H9 (cell line): ENCODE measurements around the gene TFIP11. TPM values are rescaled to one million over a fixed set of nuclear protein-coding genes. Genes with fewer than 3 reads are reported as not detected.
A peak's percentile ranks its signal among the peaks of the same experiment; 100 is the strongest.

ENCODE experiments used
- DNase-seq: peaks from one replicate; pipeline ENCODE4 v3.0.0-alpha.2; 2017
- H2AFZ ChIP-seq: one replicate; pipeline ENCODE4 v1.6.1; 2013; ENCODE audit warnings: mild to moderate bottlenecking, low read length, control low read depth, moderate library complexity
- H2AK5ac ChIP-seq: 2 replicates; pipeline ENCODE4 v1.6.1; 2013; ENCODE audit warnings: low read length, control low read depth, mixed read lengths; ENCODE audit not compliant: insufficient read length
- H2BK120ac ChIP-seq: one replicate; pipeline ENCODE4 v1.6.1; 2013; ENCODE audit warnings: low read depth, mild to moderate bottlenecking, low read length, control low read depth, inconsistent platforms; ENCODE audit not compliant: poor library complexity, severe bottlenecking
- H2BK12ac ChIP-seq: 2 replicates; pipeline ENCODE4 v1.6.1; 2013; ENCODE audit warnings: low read length, control low read depth, mixed read lengths, low read depth; ENCODE audit not compliant: insufficient read length
- H2BK15ac ChIP-seq: 2 replicates; pipeline ENCODE4 v1.6.1; 2013; ENCODE audit warnings: low read depth, low read length, control low read depth
- H2BK20ac ChIP-seq: one replicate; pipeline ENCODE4 v1.6.1; 2013; ENCODE audit warnings: low read depth, mild to moderate bottlenecking, low read length, control low read depth, inconsistent platforms; ENCODE audit not compliant: poor library complexity, severe bottlenecking
- H2BK5ac ChIP-seq: 2 replicates; pipeline ENCODE4 v1.6.1; 2013; ENCODE audit warnings: low read length, control low read depth, mixed read lengths; ENCODE audit not compliant: insufficient read length
- H3K14ac ChIP-seq: 2 replicates; pipeline ENCODE4 v1.6.1; 2013; ENCODE audit warnings: low read length, control low read depth; ENCODE audit not compliant: insufficient read depth
- H3K18ac ChIP-seq: 2 replicates; pipeline ENCODE4 v1.6.1; 2013; ENCODE audit warnings: low read depth, mild to moderate bottlenecking, mixed read lengths, low read length, control low read depth; ENCODE audit not compliant: insufficient read length
- H3K23ac ChIP-seq: 2 replicates; pipeline ENCODE4 v1.6.1; 2013; ENCODE audit warnings: low read length, control low read depth, mixed read lengths, low read depth; ENCODE audit not compliant: insufficient read length
- H3K23me2 ChIP-seq: 2 replicates; pipeline ENCODE4 v1.6.1; 2013; ENCODE audit warnings: low read depth, mild to moderate bottlenecking, mixed read lengths, low read length, control low read depth; ENCODE audit not compliant: insufficient read length, poor library complexity, severe bottlenecking
- H3K27ac ChIP-seq: 2 replicates; pipeline ENCODE4 v1.5.1; 2013; ENCODE audit warnings: low read length, control low read depth, mixed read lengths, low read depth; ENCODE audit not compliant: insufficient read length
- H3K27me3 ChIP-seq: 2 replicates; pipeline ENCODE4 v1.6.1; 2013; ENCODE audit warnings: low read length, control low read depth, inconsistent platforms; ENCODE audit not compliant: insufficient read depth
- H3K4ac ChIP-seq: 2 replicates; pipeline ENCODE4 v1.6.1; 2013; ENCODE audit warnings: low read depth, mild to moderate bottlenecking, control low read depth, inconsistent platforms, low read length, moderate library complexity
- H3K4me1 ChIP-seq: 2 replicates; pipeline ENCODE4 v1.6.1; 2013; ENCODE audit warnings: low read length, control low read depth, inconsistent platforms; ENCODE audit not compliant: insufficient read depth
- H3K4me2 ChIP-seq: 2 replicates; pipeline ENCODE4 v1.6.1; 2013; ENCODE audit warnings: low read length, control low read depth, mixed read lengths; ENCODE audit not compliant: insufficient read length, insufficient read depth
- H3K56ac ChIP-seq: 2 replicates; pipeline ENCODE4 v1.6.1; 2013; ENCODE audit warnings: low read depth, mild to moderate bottlenecking, mixed read lengths, low read length, control low read depth; ENCODE audit not compliant: insufficient read length
- H3K79me1 ChIP-seq: 2 replicates; pipeline ENCODE4 v1.6.1; 2013; ENCODE audit warnings: low read depth, mild to moderate bottlenecking, moderate library complexity, low read length, control low read depth, inconsistent platforms; ENCODE audit not compliant: insufficient read depth, poor library complexity, severe bottlenecking
- H3K79me2 ChIP-seq: 2 replicates; pipeline ENCODE4 v1.6.1; 2013; ENCODE audit warnings: low read length, control low read depth, inconsistent platforms; ENCODE audit not compliant: insufficient read depth
- H3K9ac ChIP-seq: 2 replicates; pipeline ENCODE4 v1.6.1; 2013; ENCODE audit warnings: low read length, control low read depth, mixed read lengths; ENCODE audit not compliant: insufficient read length; ENCODE audit errors: extremely low read depth
- H3K9me3 ChIP-seq: one replicate; pipeline ENCODE4 v1.6.1; 2013; ENCODE audit warnings: low read depth, low read length, inconsistent platforms; ENCODE audit not compliant: control insufficient read depth
- H3T11ph ChIP-seq: one replicate; pipeline ENCODE4 v1.6.1; 2013; ENCODE audit warnings: mild to moderate bottlenecking, low read length, control low read depth, inconsistent platforms
- H4K20me1 ChIP-seq: one replicate; pipeline ENCODE4 v1.6.1; 2013; ENCODE audit not compliant: control insufficient read depth, insufficient read length, insufficient read depth
- H4K5ac ChIP-seq: 2 replicates; pipeline ENCODE4 v1.6.1; 2013; ENCODE audit warnings: low read depth, mild to moderate bottlenecking, mixed read lengths, low read length, control low read depth; ENCODE audit not compliant: insufficient read length
- H4K8ac ChIP-seq: replicated peaks from 2 replicates; pipeline ENCODE4 v1.6.1; 2013; ENCODE audit warnings: low read length, control low read depth, mixed read lengths, low read depth; ENCODE audit not compliant: insufficient read length
- H4K91ac ChIP-seq: 2 replicates; pipeline ENCODE4 v1.6.1; 2013; ENCODE audit warnings: low read depth, mild to moderate bottlenecking, moderate library complexity, mixed read lengths, low read length, control low read depth; ENCODE audit not compliant: insufficient read length
- H3K27ac Mint-ChIP-seq, 3 experiments: 2 replicates in 2 of 3; 3 replicates in 1 of 3; pipeline ENCODE4 v1.8.0; 2020 to 2021; ENCODE audit warnings: mixed read lengths in 3 of 3, mild to moderate bottlenecking in 1 of 3, moderate library complexity in 1 of 3
- H3K27me3 Mint-ChIP-seq: 2 replicates; pipeline ENCODE4 v1.8.0; 2021; ENCODE audit warnings: low read depth, mild to moderate bottlenecking, moderate library complexity, mixed read lengths
- H3K36me3 Mint-ChIP-seq, 3 experiments: 2 replicates in 2 of 3; 3 replicates in 1 of 3; pipeline ENCODE4 v1.8.0; 2020 to 2021; ENCODE audit warnings: low read depth in 3 of 3, mixed read lengths in 3 of 3; ENCODE audit not compliant: insufficient read depth in 1 of 3
- H3K4me1 Mint-ChIP-seq, 2 experiments: 2 replicates each; pipeline ENCODE4 v1.8.0; 2020; ENCODE audit warnings: mixed read lengths in 2 of 2
- H3K4me3 Mint-ChIP-seq, 2 experiments: 2 replicates in 1 of 2; 3 replicates in 1 of 2; pipeline ENCODE4 v1.8.0; 2020 to 2021; ENCODE audit warnings: mild to moderate bottlenecking in 2 of 2, mixed read lengths in 2 of 2, moderate library complexity in 1 of 2
- H3K9me3 Mint-ChIP-seq, 2 experiments: 2 replicates in 1 of 2; 3 replicates in 1 of 2; pipeline ENCODE4 v1.8.0; 2020; ENCODE audit warnings: mild to moderate bottlenecking in 2 of 2, mixed read lengths in 2 of 2, moderate library complexity in 1 of 2
- WGBS: extraction: QIAGEN DNeasy Blood & Tissue Kit; methylation state at CpG from one replicate; pipeline ENCODE4 v1.1.7; 2013; ENCODE audit warnings: missing lambda C conversion rate, low lambda C conversion rate, mixed read lengths; ENCODE audit not compliant: insufficient read length; ENCODE audit errors: extremely low coverage; 5-methylcytosine and 5-hydroxymethylcytosine counted together
- total RNA-seq: library from RNA; stranded (reverse); gene quantifications from 2 replicates; pipeline ENCODE4 v1.2.1, GENCODE V29; 2021
- TF ChIP-seq, protein P1 (sequence below): fragments of 200-600 bp; sonication (generic); conservative IDR thresholded peaks from 3 replicates; pipeline ENCODE4 v1.8.0; 2021; ENCODE audit warnings: antibody characterized with exemption, mild to moderate bottlenecking

TFIP11 gene
- total RNA-seq, 1 experiment from 2014 or later: 36.4 TPM

DNA sequence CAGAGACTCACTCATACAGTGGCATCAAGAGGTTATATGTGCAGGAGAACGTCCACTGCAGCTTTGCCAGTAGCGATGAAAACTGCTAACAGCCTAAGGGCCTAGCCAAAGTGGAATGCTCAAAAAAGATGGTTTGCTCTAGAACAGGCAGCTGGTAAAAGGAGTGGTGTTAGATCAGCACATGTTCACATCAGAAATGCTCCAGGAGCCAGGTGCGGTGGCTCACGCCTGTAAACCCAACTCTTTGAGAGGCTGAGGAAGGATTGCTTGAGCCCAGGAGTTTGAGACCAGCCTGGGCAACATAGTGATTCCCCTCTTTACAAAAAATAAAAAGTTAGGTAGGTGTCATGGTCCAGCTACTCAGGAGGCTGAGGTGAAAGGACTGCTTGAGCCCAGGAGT is 10.3 kb upstream of the TFIP11 start:
- Histone ChIP-seq H3K79me1 (no peaks in the 10 kb centered on the region), H3K23me2 (no peaks in the 10 kb centered on the region), H4K20me1 (no peaks in the 10 kb centered on the region), H2BK20ac (no peak overlapping the region), H3K4me2 (no peak overlapping the region), H2AK5ac (no peak overlapping the region), H3T11ph (no peak overlapping the region), H2BK15ac (no peak overlapping the region), H2BK5ac (no peak overlapping the region), H4K8ac (no peak overlapping the region), H3K9me3 (no peaks in the 10 kb centered on the region), H2BK12ac (no peak overlapping the region), H3K79me2 (no peaks in the 10 kb centered on the region; the same call in 1 of the 2 replicates), H3K9ac (no peak overlapping the region), H2BK120ac (no peak overlapping the region), H3K56ac (no peak overlapping the region), H3K18ac (no peak overlapping the region), H3K4me1 (no peaks in the 10 kb centered on the region), H2AFZ (no peak overlapping the region), H3K23ac (no peak overlapping the region), H3K4ac (no peak overlapping the region), H3K14ac (no peak overlapping the region), H4K5ac (no peak overlapping the region), H4K91ac (no peak overlapping the region), H3K27ac (no peak overlapping the region), H3K27me3 (no peaks in the 10 kb centered on the region)
- H3K9me3 Mint-ChIP-seq: no peaks in the 10 kb centered on the region
- H3K4me1 Mint-ChIP-seq: no peaks in the 10 kb centered on the region
- peaks cover 6 to 39% (median 29%) of the 10 kb centered on the region in 3 experiments; a peak in 6 of 7 replicates for H3K36me3 Mint-ChIP-seq
- TF ChIP-seq, protein P1, sequence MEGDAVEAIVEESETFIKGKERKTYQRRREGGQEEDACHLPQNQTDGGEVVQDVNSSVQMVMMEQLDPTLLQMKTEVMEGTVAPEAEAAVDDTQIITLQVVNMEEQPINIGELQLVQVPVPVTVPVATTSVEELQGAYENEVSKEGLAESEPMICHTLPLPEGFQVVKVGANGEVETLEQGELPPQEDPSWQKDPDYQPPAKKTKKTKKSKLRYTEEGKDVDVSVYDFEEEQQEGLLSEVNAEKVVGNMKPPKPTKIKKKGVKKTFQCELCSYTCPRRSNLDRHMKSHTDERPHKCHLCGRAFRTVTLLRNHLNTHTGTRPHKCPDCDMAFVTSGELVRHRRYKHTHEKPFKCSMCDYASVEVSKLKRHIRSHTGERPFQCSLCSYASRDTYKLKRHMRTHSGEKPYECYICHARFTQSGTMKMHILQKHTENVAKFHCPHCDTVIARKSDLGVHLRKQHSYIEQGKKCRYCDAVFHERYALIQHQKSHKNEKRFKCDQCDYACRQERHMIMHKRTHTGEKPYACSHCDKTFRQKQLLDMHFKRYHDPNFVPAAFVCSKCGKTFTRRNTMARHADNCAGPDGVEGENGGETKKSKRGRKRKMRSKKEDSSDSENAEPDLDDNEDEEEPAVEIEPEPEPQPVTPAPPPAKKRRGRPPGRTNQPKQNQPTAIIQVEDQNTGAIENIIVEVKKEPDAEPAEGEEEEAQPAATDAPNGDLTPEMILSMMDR: no peak
- no CpG with 5 or more reads among the region's 4 CpGs for WGBS
- no peak for DNase-seq
- no peak overlapping the region for H3K4me3 Mint-ChIP-seq
- H3K27me3 Mint-ChIP-seq: no peaks in the 10 kb centered on the region
- H3K27ac Mint-ChIP-seq: peak overlapping the region in 2 of 3 experiments; percentile 28 to 88; a peak in 2 of 7 replicates
